22Rv1 (cell line): Measurements from ENCODE around the gene HSDL1.

Source experiments
- CTCF ChIP-seq: fragments of 450-650 bp; IDR thresholded peaks from 2 replicates; pipeline ENCODE4 v1.5.1; 2017; ENCODE audit warnings: mild to moderate bottlenecking
- ZFX ChIP-seq: fragments of 450-650 bp; IDR thresholded peaks from 2 replicates; pipeline ENCODE4 v1.6.1; 2017; ENCODE audit warnings: antibody characterized with exemption, borderline replicate concordance

- TF ChIP-seq CTCF = no peak
- no peak for TF ChIP-seq ZFX
Observed at GRCh38 chr16:84090211-84090610, 54.8 kb downstream of the HSDL1 start.
